ENCODE data around the gene TTLL11. TPM values are rescaled to one million over a fixed set of nuclear protein-coding genes. Genes with fewer than 3 reads are reported as not detected.

The TTLL11 gene
- total RNA-seq, 1 donor from 2014 or later, result 0.75 TPM

DNA sequence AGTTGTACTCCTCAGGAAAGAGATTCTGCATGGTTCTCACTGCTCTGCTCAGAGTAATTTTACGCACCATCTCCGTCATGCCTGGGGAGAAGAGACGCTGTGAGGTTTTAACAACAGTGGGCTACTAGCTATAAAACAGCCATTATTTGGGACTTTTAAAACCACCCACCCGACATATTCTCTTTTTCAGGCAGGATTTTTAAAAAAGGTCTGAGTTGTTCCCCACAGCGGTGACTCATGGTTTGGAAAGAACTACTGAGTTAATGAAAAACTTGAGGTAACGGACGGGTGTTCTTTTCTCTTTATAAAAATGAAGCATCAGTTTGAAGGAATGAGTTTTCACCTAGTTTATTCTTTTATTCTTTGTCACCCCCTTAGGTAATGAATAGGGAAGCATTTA is 61.3 kb downstream of the TTLL11 start:
- H3K4me3 Mint-ChIP-seq, result no peak overlapping the region
- no peaks in the 10 kb centered on the region for H3K79me2 ChIP-seq (ENCODE audit: low read depth)

DNA sequence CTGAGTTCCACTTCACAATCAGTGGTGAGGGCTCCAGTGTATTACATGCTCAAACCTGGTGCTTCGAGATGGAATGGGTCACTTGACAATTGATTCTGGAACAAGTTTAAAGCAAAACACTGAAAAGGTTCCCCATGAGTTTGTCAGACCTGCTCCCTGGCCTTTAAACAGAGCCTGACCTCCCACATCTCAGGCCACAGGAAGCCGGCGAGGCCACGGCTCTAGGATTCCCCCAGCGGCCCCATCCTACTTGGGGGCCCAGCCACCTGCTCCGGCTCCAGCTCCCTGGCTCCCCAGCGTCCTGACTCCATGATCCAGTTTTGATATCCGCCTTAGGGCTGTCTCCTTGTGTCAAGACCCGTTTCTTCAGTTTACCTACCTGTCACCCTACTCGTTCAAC is 62.0 kb downstream of the TTLL11 start:
- Histone ChIP-seq H3K27ac (no peak overlapping the region), H3F3A (ENCODE audit: low read depth) (no peaks in the 10 kb centered on the region), H3K9me3 (ENCODE audit: low read depth) (no peaks in the 10 kb centered on the region), H4K20me1 (ENCODE audit: low read depth) (no peaks in the 10 kb centered on the region), H3K79me2 (ENCODE audit: low read depth) (no peaks in the 10 kb centered on the region), H3K36me3 (no peaks in the 10 kb centered on the region), H3K4me3 (no peak overlapping the region), H3K4me1 (no peaks in the 10 kb centered on the region), H3K9ac (no peak overlapping the region), H2AFZ (replicated peaks) (peak overlapping the region; percentile 16), H3K4me2 (no peak overlapping the region), H3K27me3 (no peaks in the 10 kb centered on the region)
- H3K36me3 Mint-ChIP-seq, result peaks cover 2% of the 10 kb centered on the region
- H3K27me3 Mint-ChIP-seq (ENCODE audit: insufficient read depth, low read depth), result peaks cover 3% of the 10 kb centered on the region
- no peaks in the 10 kb centered on the region for H3K9me3 Mint-ChIP-seq
- peaks cover 10% of the 10 kb centered on the region for H3K4me1 Mint-ChIP-seq
- DNase-seq (ENCODE audit: low spot score), result no peak
- H3K4me3 Mint-ChIP-seq, result no peak overlapping the region
- TF ChIP-seq EZH2phosphoT487 (IDR thresholded peaks at IDR 0.05) (no peak), EZH2 (IDR thresholded peaks at IDR 0.05) (no peak)
- TF ChIP-seq, protein P1, sequence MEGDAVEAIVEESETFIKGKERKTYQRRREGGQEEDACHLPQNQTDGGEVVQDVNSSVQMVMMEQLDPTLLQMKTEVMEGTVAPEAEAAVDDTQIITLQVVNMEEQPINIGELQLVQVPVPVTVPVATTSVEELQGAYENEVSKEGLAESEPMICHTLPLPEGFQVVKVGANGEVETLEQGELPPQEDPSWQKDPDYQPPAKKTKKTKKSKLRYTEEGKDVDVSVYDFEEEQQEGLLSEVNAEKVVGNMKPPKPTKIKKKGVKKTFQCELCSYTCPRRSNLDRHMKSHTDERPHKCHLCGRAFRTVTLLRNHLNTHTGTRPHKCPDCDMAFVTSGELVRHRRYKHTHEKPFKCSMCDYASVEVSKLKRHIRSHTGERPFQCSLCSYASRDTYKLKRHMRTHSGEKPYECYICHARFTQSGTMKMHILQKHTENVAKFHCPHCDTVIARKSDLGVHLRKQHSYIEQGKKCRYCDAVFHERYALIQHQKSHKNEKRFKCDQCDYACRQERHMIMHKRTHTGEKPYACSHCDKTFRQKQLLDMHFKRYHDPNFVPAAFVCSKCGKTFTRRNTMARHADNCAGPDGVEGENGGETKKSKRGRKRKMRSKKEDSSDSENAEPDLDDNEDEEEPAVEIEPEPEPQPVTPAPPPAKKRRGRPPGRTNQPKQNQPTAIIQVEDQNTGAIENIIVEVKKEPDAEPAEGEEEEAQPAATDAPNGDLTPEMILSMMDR (IDR thresholded peaks at IDR 0.05), result no peak
- H3K27ac Mint-ChIP-seq, result no peak overlapping the region

More for the DNA sequence above, 61.3 kb downstream of the TTLL11 start:
- Mint-ChIP-seq H3K4me1 (peaks cover 10% of the 10 kb centered on the region), H3K27ac (no peak overlapping the region), H3K27me3 (ENCODE audit: insufficient read depth, low read depth) (peaks cover 3% of the 10 kb centered on the region), H3K9me3 (no peaks in the 10 kb centered on the region), H3K36me3 (peaks cover 2% of the 10 kb centered on the region)
- TF ChIP-seq EZH2 (IDR thresholded peaks at IDR 0.05) (no peak), EZH2phosphoT487 (IDR thresholded peaks at IDR 0.05) (no peak)
- TF ChIP-seq, protein P1 (IDR thresholded peaks at IDR 0.05), result no peak
- Histone ChIP-seq H3K9ac (no peak overlapping the region), H3K9me3 (ENCODE audit: low read depth) (no peaks in the 10 kb centered on the region), H3K4me1 (no peaks in the 10 kb centered on the region), H4K20me1 (ENCODE audit: low read depth) (no peaks in the 10 kb centered on the region), H3K27ac (no peak overlapping the region), H3K4me3 (no peak overlapping the region), H2AFZ (replicated peaks) (no peak overlapping the region), H3K36me3 (no peaks in the 10 kb centered on the region), H3K4me2 (no peak overlapping the region), H3K27me3 (no peaks in the 10 kb centered on the region), H3F3A (ENCODE audit: low read depth) (no peaks in the 10 kb centered on the region)
- DNase-seq (ENCODE audit: low spot score), result no peak

DNA sequence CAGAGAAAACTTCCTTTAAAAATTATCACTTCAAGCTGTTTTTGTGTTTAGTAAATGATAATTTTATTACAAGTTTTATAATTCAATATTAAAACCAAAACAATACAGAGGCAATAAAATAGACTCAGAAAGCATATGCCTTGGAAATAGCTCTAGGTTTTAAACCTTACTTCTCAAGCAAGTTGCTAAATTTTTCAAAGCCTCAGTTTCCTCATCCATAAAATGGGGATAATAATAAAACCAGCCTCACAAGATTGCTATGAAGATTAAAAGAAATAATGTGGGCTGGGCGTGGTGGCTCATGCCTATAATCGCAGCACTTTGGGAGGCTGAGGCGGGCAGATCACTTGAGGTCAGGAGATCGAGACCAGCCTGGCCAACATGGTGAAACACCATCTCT is 62.8 kb downstream of the TTLL11 start:
- no peak overlapping the region for H3K4me3 Mint-ChIP-seq
- no peak overlapping the region for H3K27ac Mint-ChIP-seq
- Histone ChIP-seq H3K4me2 (no peak overlapping the region), H4K20me1 (ENCODE audit: low read depth) (no peaks in the 10 kb centered on the region), H3K79me2 (ENCODE audit: low read depth) (no peaks in the 10 kb centered on the region), H3K4me3 (no peak overlapping the region), H3K4me1 (no peaks in the 10 kb centered on the region), H3K27me3 (no peaks in the 10 kb centered on the region), H2AFZ (replicated peaks) (no peak overlapping the region), H3K27ac (no peak overlapping the region), H3K9me3 (ENCODE audit: low read depth) (no peaks in the 10 kb centered on the region), H3K36me3 (no peaks in the 10 kb centered on the region), H3K9ac (no peak overlapping the region), H3F3A (ENCODE audit: low read depth) (no peaks in the 10 kb centered on the region)
- H3K36me3 Mint-ChIP-seq, result peaks cover 2% of the 10 kb centered on the region
- TF ChIP-seq, protein P1 (IDR thresholded peaks at IDR 0.05), result no peak
- TF ChIP-seq EZH2 (IDR thresholded peaks at IDR 0.05), result no peak
- TF ChIP-seq EZH2phosphoT487 (IDR thresholded peaks at IDR 0.05), result no peak
- DNase-seq (ENCODE audit: low spot score), result no peak
- H3K9me3 Mint-ChIP-seq, result no peaks in the 10 kb centered on the region
- H3K27me3 Mint-ChIP-seq (ENCODE audit: insufficient read depth, low read depth), result peaks cover 2% of the 10 kb centered on the region
- H3K4me1 Mint-ChIP-seq, result peaks cover 10% of the 10 kb centered on the region

Measured in neural progenitor cell (in vitro differentiated cells).